ENCODE measurements around the gene CMC2.

GRCh38 chr16:81003610-81004460 lies 2.9 kb downstream of the CMC2 start:
- no peak for TF ChIP-seq SUZ12 (IDR thresholded peaks at IDR 0.05; ENCODE audit: extremely low read depth, insufficient read depth, insufficient read length)
- TF ChIP-seq YY1 (IDR thresholded peaks at IDR 0.05; ENCODE audit: insufficient read depth, insufficient read length): no peak
- no peak for TF ChIP-seq ZNF274 (IDR thresholded peaks at IDR 0.05; ENCODE audit: low read depth, low read length)

Measured in NT2/D1 (cell line).